Sigmoid colon (tissue), 7 donors: Measurements from ENCODE around the gene WNK3. TPM values are rescaled to one million over a fixed set of nuclear protein-coding genes. Genes with fewer than 3 reads are reported as not detected.

Experiments
- DNase-seq: peaks from one replicate; pipeline ENCODE4 v3.0.0-alpha.2; 2019
- H3K27ac ChIP-seq, 4 donors: fragments of 200-600 bp; sonication (generic); one replicate each; pipeline ENCODE4 v1.5.1; 2016 to 2019; ENCODE audit warnings: mild to moderate bottlenecking in 1 of 4
- H3K27me3 ChIP-seq, 3 donors: fragments of 200-600 bp; sonication (generic); one replicate each; pipeline ENCODE4 v1.5.1; 2019; ENCODE audit warnings: mild to moderate bottlenecking in 1 of 3
- H3K36me3 ChIP-seq, 4 donors: fragments of 200-600 bp; sonication (generic); one replicate each; pipeline ENCODE4 v1.5.1; 2016 to 2019
- H3K4me1 ChIP-seq, 4 donors: fragments of 200-600 bp; sonication (generic); one replicate each; pipeline ENCODE4 v1.5.1; 2017 to 2019
- H3K4me3 ChIP-seq, 4 donors: fragments of 200-600 bp; sonication (generic); one replicate each; pipeline ENCODE4 v1.5.1; 2017 to 2019; ENCODE audit warnings: mild to moderate bottlenecking in 2 of 4, moderate library complexity in 1 of 4
- H3K9me3 ChIP-seq, 4 donors: fragments of 200-600 bp in 3 of 4; sonication (generic) in 3 of 4; one replicate each; pipeline versions ENCODE4 v1.5.1 to v1.6.1; 2013 to 2019
- EP300 ChIP-seq, 4 donors: sonication (generic); formaldehyde crosslinking; IDR thresholded peaks; one replicate each; pipeline ENCODE4 v1.6.1; 2017; ENCODE audit warnings: antibody characterized with exemption in 4 of 4
- POLR2A ChIP-seq, 2 donors: fragments of 450-650 bp; IDR thresholded peaks; one replicate each; pipeline ENCODE4 v1.6.1; 2016; ENCODE audit warnings: antibody characterized with exemption in 2 of 2, mild to moderate bottlenecking in 2 of 2, moderate library complexity in 2 of 2
- POLR2AphosphoS5 ChIP-seq, 4 donors: sonication (generic); formaldehyde crosslinking; IDR thresholded peaks; one replicate each; pipeline ENCODE4 v1.6.1; 2017; ENCODE audit warnings: antibody characterized with exemption in 4 of 4
- WGBS, 2 donors: extraction: QIAGEN DNeasy Blood & Tissue Kit; methylation state at CpG; one replicate each; pipeline ENCODE4 v1.1.7; 2013; 5-methylcytosine and 5-hydroxymethylcytosine counted together
- intact Hi-C: fragments of 100-400 bp; cut with DNase I; formaldehyde crosslinking; loops from one replicate; pipeline ENCODE4 v1.15.1; 2023
- polyA plus RNA-seq, 3 donors: library from polyadenylated mRNA; stranded (reverse); fragments of 200-250 nt; gene quantifications; one replicate each; pipeline ENCODE4 v1.2.3, GENCODE V29; 2013
- small RNA-seq, 3 donors: library from RNA; depleted of rRNA; stranded (forward); fragments of <200 nt; gene quantifications; one replicate each; pipeline ENCODE3, GENCODE V24; 2016
- total RNA-seq, 4 donors: library from RNA; depleted of rRNA; stranded (reverse); fragments of >200 nt; gene quantifications; one replicate each; pipeline ENCODE4 v1.1.0, GENCODE V29; 2016
- TF ChIP-seq, protein P1 (sequence below), 4 experiments: fragments of 450-650 bp in 3 of 4; fragments of 200-600 bp in 1 of 4; IDR thresholded peaks; one replicate each; pipeline ENCODE4 v1.5.1; 2016 to 2019; ENCODE audit warnings: antibody characterized with exemption in 4 of 4, mild to moderate bottlenecking in 3 of 4, moderate library complexity in 2 of 4
- donor health status: healthy with polysubstance abuse.
- donor health status: Bipolar disorder and iron deficiency.
- donor health status: healthy.

Gene WNK3
- total and polyA plus RNA-seq, 7 donors = under 0.01 to 1.9 (median 1.7) TPM; not detected in 1

DNA sequence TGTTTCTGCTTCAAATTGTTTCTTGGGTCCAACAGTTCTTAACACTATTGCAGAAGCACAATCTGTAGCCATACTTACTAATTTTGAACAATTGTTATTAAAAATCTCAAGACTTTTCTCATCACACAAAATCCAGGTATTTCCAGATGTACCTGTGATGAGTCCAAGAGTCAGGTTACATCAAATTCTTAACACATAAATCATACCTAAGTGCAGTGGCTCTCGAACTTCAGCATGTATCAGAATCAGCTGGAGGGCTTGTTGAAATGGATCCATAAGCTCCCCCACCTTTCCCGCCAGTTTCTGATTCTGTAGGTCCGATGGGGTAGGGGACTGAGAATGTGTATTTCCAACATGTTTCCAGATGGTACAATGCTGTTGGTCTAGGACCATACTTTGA lies 185.4 kb downstream of the WNK3 start:
- H3K27ac ChIP-seq = no peak overlapping the region
- peaks cover 0 to 5% (median 0%) of the 10 kb centered on the region in 4 donors for H3K36me3 ChIP-seq
- intact Hi-C loops = no loop called here
- no peak for TF ChIP-seq EP300 (IDR thresholded peaks at IDR 0.05)
- no peak for TF ChIP-seq POLR2AphosphoS5 (IDR thresholded peaks at IDR 0.05)
- TF ChIP-seq, protein P1, sequence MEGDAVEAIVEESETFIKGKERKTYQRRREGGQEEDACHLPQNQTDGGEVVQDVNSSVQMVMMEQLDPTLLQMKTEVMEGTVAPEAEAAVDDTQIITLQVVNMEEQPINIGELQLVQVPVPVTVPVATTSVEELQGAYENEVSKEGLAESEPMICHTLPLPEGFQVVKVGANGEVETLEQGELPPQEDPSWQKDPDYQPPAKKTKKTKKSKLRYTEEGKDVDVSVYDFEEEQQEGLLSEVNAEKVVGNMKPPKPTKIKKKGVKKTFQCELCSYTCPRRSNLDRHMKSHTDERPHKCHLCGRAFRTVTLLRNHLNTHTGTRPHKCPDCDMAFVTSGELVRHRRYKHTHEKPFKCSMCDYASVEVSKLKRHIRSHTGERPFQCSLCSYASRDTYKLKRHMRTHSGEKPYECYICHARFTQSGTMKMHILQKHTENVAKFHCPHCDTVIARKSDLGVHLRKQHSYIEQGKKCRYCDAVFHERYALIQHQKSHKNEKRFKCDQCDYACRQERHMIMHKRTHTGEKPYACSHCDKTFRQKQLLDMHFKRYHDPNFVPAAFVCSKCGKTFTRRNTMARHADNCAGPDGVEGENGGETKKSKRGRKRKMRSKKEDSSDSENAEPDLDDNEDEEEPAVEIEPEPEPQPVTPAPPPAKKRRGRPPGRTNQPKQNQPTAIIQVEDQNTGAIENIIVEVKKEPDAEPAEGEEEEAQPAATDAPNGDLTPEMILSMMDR (IDR thresholded peaks at IDR 0.05) = no peak
- no peak for TF ChIP-seq POLR2A (IDR thresholded peaks at IDR 0.05)
- 94 to 96% methylated on average over 3 of the region's 3 CpGs for WGBS, 2 donors
- DNase-seq = no peak
- no peaks in the 10 kb centered on the region for H3K9me3 ChIP-seq
- no peak overlapping the region for H3K4me3 ChIP-seq
- no peaks in the 10 kb centered on the region for H3K4me1 ChIP-seq
- H3K27me3 ChIP-seq = no peaks in the 10 kb centered on the region

DNA sequence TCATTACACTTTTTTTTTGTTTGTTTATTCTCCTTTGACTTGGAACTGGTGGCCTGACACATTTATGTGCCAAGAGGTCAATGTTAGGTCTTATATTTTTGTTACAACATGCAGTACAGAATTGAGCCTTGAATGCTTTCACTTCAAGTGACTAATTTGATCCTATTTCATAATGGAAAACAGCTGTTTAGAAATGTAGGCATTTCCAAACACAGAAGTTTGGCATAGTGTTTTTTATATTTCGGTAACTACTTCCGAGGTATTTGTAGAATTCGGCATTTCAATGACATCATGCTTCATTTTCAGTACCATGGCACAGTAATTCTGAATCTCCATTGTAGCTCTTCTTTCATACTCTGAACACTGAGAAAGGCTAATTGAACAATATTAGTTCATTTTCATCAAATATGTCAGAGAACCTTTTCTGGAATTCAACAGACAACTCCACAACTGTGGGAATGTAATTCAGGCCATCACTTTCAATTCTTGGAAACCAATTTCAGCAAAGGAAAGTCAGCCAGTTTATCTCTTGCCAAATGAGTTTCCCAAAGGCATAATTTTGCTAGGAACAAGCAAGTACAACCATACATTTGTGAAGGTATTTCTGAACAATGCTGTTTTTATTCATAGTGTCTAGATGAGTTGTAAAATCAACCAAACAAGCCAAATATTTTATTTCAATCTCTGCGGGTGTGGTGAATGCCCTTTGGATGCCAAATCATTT lies 186.2 kb downstream of the WNK3 start:
- H3K9me3 ChIP-seq = no peaks in the 10 kb centered on the region
- no peaks in the 10 kb centered on the region for H3K4me1 ChIP-seq
- no peak for DNase-seq
- H3K27ac ChIP-seq = peak overlapping the region in 1 of 4 donors; percentile 3
- H3K36me3 ChIP-seq = peaks cover 0 to 5% (median 0%) of the 10 kb centered on the region in 4 donors
- TF ChIP-seq POLR2A (IDR thresholded peaks at IDR 0.05) (no peak), POLR2AphosphoS5 (IDR thresholded peaks at IDR 0.05) (no peak), EP300 (IDR thresholded peaks at IDR 0.05) (no peak)
- TF ChIP-seq, protein P1 (IDR thresholded peaks at IDR 0.05) = no peak
- H3K4me3 ChIP-seq = no peak overlapping the region
- WGBS, 2 donors = 78 to 83% methylated on average over 4 of the region's 4 CpGs
- intact Hi-C loops = no loop called here
- H3K27me3 ChIP-seq = no peaks in the 10 kb centered on the region

DNA sequence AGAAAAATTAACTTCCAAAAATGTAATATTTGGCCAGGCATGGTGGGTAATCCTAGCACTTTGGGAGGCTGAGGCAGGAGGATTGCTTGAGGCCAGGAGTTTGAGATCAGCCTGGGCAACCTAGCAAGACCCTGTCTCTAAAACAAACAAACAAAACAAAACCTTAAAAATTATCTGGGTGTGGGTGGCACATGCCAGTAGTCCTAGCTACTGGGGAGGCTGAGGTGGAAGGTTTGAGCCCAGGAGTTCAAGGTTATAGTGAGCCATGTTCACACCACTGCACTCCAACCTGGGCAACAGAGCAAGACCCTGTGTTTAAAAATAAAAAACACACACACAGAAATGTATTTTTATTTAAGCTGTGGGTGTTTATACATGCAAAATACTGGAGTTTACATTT lies 186.8 kb downstream of the WNK3 start:
- Histone ChIP-seq H3K27ac (no peak overlapping the region), H3K4me3 (no peak overlapping the region), H3K9me3 (no peaks in the 10 kb centered on the region), H3K4me1 (no peaks in the 10 kb centered on the region), H3K27me3 (no peaks in the 10 kb centered on the region), H3K36me3 (peaks cover 0 to 5% (median 0%) of the 10 kb centered on the region in 4 donors)
- no peak for TF ChIP-seq EP300 (IDR thresholded peaks at IDR 0.05)
- TF ChIP-seq, protein P1 (IDR thresholded peaks at IDR 0.05) = no peak
- intact Hi-C loops = no loop called here
- no peak for DNase-seq

DNA sequence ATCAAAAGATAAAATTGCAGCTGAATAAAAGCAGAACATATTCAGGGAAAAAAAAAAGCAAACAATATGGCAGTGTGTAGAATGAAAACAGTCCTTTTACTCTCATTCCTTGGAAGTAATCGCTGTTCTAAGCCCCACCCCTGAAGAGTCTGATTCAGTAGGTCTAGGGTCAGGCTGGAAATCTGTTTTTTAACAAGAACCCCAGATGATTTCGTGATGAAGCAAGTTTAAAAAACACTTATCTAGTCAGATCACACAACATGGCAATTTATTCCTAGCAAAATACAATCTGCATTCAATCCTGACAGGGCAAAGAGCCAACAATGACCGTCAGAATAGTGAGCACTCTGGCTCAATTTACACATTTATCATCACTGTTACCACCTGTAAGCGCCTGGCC lies 190.9 kb downstream of the WNK3 start:
- Histone ChIP-seq H3K4me1 (no peaks in the 10 kb centered on the region), H3K27me3 (no peaks in the 10 kb centered on the region), H3K27ac (no peak overlapping the region), H3K36me3 (no peaks in the 10 kb centered on the region), H3K9me3 (no peaks in the 10 kb centered on the region), H3K4me3 (no peak overlapping the region)
- intact Hi-C loops = no loop called here
- DNase-seq = no peak
- no peak for TF ChIP-seq POLR2AphosphoS5 (IDR thresholded peaks at IDR 0.05)
- TF ChIP-seq POLR2A (IDR thresholded peaks at IDR 0.05) = no peak
- TF ChIP-seq, protein P1 (IDR thresholded peaks at IDR 0.05) = no peak
- no peak for TF ChIP-seq EP300 (IDR thresholded peaks at IDR 0.05)
- 18 to 59% methylated on average over 4 of the region's 4 CpGs for WGBS, 2 donors

DNA sequence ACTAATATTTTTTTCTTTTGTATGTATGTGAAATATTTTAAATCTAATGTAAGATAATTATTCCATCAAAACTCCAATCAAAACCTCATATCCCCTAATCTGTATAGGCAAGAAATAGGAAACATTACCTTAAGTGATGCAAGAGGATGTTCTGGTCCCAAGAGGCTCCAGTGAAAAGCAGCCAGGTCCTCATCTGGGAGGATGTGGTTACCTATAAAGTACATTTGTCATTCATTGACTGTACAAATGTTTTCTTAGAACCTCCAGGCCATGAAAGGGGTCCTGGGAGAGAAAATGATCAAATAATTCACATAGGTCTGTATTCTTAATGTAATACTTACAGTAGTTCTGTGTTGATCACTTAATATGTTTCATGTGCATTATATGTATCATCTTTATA lies 200.3 kb downstream of the WNK3 start:
- no peak for DNase-seq
- H3K9me3 ChIP-seq = no peaks in the 10 kb centered on the region

More for the DNA sequence above, 200.3 kb downstream of the WNK3 start:
- Histone ChIP-seq H3K36me3 (peaks cover 0 to 10% (median 0%) of the 10 kb centered on the region in 4 donors), H3K27me3 (no peaks in the 10 kb centered on the region), H3K27ac (no peak overlapping the region), H3K4me1 (no peaks in the 10 kb centered on the region), H3K4me3 (no peak overlapping the region)
- TF ChIP-seq POLR2AphosphoS5 (IDR thresholded peaks at IDR 0.05) = no peak
- intact Hi-C loops = no loop called here

Small RNA genes within 50 kb of the gene (small RNA-seq; reads per million reads assigned to genes)
- 0 reads per million in 3 donors for gene AL589872.1
- 0 reads per million in 3 donors for gene RNU6-434P

Other genes with a start within 250 kb of the WNK3 start
- gene FAM120C, start 174.8 kb downstream of the WNK3 start, total RNA-seq = 1 to 10 TPM; 4.4 to 7.7 (median 6.0) TPM
- gene FAM120C, start 174.8 kb downstream of the WNK3 start, polyA plus RNA-seq = 1 to 10 TPM in 1 of 3 donors, under 1 TPM in 2; under 0.01 to 2.4 (median 0.23) TPM
- 10 to 100 TPM; 20.2 to 29.3 (median 26.8) TPM for gene TSR2, start 82.4 kb upstream of the WNK3 start, total RNA-seq
- 10 to 100 TPM; 31.0 to 45.9 (median 42.6) TPM for gene TSR2, start 82.4 kb upstream of the WNK3 start, polyA plus RNA-seq
- gene FGD1, start 138.2 kb upstream of the WNK3 start, total RNA-seq = 1 to 10 TPM; 3.2 to 9.7 (median 4.0) TPM
- 1 to 10 TPM in 1 of 3 donors, under 1 TPM in 2; 0.60 to 2.4 (median 0.69) TPM for gene FGD1, start 138.2 kb upstream of the WNK3 start, polyA plus RNA-seq
- 10 to 100 TPM in 3 of 4 donors, 1 to 10 TPM in 1; 9.9 to 18.3 (median 17.5) TPM for gene GNL3L, start 172.2 kb upstream of the WNK3 start, total RNA-seq
- gene GNL3L, start 172.2 kb upstream of the WNK3 start, polyA plus RNA-seq = 10 to 100 TPM in 1 of 3 donors, 1 to 10 TPM in 2; 4.2 to 14.6 (median 6.9) TPM